ACHN (cell line): ENCODE data around the gene NPHP4.
A peak's percentile ranks its signal among the peaks of the same experiment; 100 is the strongest.
"Not testable (repeated sequence)": the region's sequence is repeated elsewhere in the genome, so short reads cannot be mapped to it uniquely, and the experiment has no call there.

Experiments used
- DNase-seq: peaks from one replicate; pipeline ENCODE4 v3.0.0-alpha.2; 2015
- in situ Hi-C: cut with HindIII; loops from 2 replicates; pipeline ENCODE4 v1.10.0; 2017; ENCODE audit warnings: low sequenced_read_pairs, low pct_ligation_motif_present, low pct_unique_long_range_greater_than_20kb

NPHP4 gene

DNA sequence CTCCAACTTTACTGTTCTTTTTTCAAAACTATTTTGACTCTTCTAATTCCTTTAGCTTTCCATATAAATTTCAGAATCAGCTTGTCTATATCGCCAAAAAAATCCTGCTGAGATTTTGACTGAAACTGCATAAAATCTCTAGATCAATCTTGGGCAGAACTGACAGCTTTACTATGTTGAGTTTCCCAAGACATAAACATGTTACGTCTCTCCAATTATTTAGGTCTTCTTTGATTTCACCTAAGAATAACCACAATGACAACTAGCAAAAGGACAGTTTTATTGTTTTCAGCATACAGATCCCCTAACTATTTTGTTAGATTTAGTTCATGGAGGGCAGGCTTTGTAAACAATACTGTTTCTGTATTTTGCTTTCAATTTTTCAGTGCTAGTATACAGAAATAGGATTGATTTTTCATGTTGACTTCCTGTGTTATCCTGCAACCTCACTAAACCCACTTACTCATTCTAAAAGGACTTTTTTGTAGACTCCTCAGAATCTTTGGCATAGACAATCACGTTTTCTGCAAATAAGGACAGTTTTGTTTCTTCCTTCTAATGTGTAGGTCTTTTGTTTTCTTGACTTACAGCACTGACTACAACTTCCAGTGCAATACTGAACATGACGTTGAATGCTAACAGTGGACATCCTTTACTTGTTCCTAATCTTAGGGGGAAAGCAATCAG, 63.4 kb downstream of the NPHP4 start:
- in situ Hi-C loops = no loop called here
- no peak for DNase-seq

DNA sequence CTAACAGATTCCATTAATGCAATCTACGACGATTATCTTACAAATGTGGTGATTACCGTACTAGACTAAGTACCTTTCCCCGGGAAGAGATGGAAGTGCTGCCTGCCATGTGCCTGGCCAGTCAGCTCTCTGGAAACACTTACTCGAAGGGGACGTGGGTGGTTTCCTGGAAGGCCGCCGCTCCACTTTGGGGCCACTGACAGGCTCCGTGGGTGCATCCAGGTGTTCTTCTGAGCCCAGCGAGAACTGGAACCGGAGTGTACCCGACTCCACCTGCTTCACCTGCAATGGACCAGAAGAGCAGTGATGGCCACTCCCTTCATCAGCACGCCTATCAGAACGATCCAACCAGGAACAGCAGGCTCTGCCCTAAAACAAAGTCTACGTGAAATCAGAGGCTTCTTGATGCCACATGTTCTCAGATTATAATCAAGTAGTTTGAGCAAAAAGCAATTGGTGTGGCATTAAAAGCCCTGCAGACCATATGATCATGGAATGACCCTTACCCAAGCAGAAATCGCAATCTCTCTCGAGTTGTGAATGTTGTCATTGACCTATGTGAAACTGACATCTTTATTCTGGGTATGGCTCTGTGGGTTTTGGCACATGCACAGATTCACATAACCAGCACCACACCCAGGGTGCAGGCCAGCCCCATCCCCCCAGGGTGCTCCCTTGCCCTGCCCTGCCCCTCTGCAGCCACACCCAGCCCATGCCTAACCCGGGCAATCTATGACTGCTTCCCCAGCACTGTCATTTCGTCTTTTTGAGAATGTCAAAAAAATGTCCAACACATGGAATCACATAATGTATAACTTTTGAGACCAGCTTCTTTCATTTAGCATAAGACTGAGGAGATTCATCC, 64.5 kb downstream of the NPHP4 start:
- in situ Hi-C loops = no loop called here
- DNase-seq = no peak

DNA sequence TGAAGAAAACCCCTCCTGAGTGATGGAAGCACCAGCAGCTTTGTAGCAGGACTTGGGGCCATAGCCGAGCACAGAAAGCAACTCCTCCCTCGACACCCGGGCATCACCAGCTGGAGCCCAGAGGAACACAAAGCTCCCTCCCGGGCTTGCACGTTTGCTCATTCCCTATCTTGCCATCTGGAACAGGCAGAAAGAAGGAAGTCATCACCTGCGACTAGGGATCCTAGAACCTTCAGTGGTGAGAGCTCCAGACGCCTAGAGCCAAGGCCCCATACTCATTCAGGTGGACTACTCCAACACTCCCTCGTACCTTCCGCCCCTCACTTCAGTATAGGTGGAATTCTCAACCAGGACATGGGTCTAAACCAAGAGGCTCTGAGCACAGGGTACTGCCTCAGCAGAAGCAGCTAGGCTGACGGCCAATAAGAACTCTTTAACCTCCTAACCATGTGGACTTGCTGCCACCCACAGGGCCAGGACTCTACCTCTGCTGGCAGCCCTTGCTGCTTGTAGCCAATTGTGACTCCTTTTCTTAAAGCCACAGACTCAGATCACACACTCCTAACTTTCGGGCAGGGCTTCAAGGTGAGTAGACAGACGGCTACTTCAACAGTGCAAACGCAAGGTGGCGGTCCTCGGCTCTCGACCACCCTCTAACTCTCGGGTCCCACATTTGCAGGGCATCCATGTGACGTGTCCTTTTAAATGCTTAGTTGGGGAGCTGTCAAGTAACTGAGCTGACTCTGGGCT, 65.4 kb downstream of the NPHP4 start:
- in situ Hi-C loops = no loop called here
- no peak for DNase-seq

DNA sequence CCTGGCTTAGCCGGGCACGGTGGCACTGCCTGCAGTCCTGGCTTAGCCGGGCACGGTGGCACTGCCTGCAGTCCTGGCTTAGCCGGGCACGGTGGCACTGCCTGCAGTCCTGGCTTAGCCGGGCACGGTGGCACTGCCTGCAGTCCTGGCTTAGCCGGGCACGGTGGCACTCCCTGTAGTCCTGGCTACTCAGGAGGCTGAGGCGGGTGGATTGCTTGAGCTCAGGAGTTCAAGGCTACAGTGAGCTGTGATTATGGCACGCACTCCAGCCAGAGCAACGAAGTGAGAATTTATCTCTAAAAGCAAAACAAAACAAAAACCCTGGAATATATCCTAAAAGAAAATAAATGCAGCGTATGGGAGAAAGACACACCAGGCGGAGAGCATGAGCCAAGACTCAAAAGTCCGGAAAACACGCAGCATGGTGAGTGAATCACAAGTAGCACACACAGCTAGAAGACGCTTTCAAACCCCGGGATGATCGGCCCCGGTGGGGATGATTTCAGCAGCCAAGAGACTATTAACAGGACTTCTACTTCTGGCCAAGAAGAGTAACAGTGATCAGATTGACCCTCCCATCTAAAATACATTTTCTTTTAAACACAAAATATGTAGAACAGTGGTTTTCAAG, 69.4 kb downstream of the NPHP4 start:
- in situ Hi-C loops, DNase-seq: not testable (repeated sequence)

DNA sequence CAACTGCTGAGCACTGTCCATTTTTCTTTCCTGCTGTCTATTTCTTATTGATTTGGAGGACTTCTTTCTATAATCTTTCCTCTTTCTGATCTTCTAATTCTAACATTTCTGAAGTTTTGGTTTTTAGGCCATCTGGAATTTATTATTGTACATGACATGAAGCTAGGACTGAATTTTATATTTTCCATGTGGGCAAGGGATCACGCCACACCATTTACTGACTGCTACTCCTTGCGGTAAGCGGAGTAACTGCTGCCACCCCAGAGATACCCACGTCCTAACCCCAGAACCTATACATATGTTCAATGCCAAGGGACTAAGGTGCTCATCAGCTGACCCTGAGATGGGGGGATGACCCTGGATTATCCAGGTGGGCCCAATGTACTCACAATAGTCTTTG, 70.6 kb downstream of the NPHP4 start:
- DNase-seq = no peak
- in situ Hi-C loops = no loop called here

DNA sequence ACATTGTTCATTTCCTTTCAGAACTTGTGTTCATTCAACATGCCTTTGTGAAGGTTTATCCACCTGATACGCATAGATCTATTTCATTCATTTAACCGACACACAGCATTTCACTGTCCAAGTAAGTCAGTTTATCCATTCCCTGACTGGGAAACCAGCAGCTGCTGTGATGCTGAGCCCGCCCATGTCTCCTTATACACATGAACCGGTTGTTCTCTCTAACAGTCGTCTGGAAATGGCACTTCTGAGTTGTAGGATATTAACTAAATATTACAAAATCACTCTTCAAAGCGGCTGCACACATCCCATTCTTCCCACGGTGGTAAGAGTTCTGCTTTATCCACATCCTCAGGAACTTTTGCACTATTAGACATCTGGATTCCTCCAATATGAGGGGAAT, 71.1 kb downstream of the NPHP4 start:
- in situ Hi-C loops = no loop called here
- DNase-seq = no peak

DNA sequence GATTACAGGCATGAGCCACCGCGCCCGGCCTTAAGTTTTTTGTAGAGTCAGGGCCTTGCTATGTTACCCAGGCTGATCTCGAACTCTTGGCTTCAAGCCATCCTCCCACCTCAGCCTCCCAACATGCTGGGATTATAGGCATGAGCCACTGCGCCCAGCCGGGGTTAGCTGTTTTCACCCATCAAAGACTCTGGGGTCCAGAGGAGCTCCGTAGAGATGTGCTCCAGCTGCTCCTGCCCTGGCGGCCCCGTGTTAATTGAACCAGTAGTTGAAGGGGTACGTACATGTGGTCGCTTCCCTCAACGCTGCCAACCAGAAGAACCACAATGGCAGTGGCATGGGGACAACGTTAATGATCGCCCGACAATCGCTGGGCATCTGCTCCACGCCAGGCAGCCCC, 72.0 kb downstream of the NPHP4 start:
- in situ Hi-C loops = no loop called here
- no peak for DNase-seq

DNA sequence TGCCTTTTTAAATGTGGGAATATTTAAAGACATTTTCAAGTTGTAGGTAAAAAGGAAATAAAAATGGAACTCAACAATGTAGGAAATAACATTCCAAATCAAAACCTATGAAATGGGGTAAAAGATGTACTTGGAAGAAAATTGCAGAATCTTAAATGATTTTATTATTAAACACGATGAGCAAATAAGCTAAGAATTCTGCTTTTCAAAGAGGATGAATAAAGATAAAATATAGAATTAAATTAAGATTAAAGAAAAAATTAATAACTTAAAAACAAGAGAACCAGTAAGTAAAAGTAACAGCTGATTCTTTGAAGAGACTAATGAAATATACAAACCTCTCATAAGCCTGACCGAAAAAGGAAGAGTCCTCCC, 74.0 kb downstream of the NPHP4 start:
- no peak for DNase-seq
- in situ Hi-C loops = no loop called here

DNA sequence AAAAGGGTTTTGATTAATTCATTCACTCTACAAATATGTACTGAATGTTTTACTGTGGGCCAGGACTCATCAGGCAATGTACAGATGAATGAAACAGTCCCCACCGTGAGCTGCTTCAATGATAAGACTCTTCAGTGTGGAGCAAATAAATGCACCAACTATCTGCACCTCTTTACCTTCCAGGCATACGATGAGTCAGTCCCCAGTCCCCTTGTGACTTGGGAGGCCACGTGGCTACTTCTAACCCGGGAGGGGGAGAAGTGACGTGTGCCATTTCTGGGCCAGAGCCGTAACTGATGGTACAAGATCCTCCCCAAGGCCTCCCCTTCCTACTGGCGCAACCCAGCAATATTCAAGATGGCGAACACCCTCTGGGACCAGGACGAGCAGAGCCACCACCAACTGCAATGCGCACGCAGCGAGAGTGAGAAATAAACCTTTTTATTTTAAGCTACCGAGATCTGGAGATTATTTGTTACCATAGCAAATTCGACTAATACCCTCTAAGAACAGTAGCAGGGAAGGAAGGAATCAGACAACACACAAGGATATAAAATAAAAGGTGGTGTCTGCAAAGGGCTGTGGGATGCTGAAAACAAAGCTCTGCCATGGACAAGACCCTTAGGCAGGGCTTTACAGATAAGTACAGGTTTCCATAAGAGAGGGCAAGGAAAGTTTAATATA, 74.5 kb downstream of the NPHP4 start:
- in situ Hi-C loops = no loop called here
- DNase-seq = no peak

DNA sequence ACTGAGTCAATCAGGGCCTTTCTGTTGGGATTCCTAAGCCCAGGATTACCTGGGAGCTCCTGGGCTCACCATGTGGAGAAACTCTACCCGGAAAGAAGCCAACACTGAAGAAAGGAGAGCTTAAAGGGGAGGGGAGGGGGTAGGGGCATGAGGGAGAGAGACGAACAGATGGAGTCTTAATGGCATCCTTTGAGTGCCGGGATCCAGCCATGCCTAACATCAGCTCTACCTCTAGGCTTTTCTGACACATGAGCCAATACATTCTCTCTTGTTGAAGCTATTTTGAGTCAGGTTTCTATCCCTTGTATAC, 75.0 kb downstream of the NPHP4 start:
- no peak for DNase-seq
- in situ Hi-C loops = no loop called here

DNA sequence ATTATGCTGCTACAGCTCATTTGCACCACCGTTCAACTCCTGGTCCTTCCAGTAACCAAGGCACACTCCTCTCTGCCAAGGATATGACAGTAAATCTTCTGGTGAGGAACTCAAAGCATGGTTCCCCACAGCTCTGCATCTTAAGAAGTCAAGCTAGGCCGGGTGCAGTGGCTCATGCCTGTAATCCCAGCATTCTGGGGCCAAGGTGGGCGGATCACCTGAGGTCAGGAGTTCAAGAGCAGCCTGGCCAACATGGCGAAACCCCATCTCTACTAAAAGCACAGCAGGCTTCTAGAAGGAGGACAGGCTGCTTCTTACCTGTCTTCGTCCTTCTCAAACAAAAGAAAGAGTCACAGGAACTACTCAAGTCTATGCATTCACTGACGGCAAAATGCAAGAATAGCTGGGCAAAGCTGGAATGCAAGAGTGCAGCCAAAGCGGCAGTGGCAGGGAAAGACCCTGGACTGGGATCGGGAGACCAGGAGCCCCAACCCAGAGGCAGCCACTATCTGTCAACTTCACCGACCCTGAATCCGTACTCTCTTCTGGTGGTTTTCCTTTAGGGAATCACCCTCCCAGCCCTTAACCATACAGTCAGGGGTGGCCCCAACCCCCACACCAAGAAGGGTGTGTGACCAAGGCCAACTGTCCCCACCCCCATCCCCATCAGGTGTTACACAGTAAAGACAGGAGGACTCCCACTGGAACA, 75.5 kb downstream of the NPHP4 start:
- in situ Hi-C loops = no loop called here
- DNase-seq = no peak

DNA sequence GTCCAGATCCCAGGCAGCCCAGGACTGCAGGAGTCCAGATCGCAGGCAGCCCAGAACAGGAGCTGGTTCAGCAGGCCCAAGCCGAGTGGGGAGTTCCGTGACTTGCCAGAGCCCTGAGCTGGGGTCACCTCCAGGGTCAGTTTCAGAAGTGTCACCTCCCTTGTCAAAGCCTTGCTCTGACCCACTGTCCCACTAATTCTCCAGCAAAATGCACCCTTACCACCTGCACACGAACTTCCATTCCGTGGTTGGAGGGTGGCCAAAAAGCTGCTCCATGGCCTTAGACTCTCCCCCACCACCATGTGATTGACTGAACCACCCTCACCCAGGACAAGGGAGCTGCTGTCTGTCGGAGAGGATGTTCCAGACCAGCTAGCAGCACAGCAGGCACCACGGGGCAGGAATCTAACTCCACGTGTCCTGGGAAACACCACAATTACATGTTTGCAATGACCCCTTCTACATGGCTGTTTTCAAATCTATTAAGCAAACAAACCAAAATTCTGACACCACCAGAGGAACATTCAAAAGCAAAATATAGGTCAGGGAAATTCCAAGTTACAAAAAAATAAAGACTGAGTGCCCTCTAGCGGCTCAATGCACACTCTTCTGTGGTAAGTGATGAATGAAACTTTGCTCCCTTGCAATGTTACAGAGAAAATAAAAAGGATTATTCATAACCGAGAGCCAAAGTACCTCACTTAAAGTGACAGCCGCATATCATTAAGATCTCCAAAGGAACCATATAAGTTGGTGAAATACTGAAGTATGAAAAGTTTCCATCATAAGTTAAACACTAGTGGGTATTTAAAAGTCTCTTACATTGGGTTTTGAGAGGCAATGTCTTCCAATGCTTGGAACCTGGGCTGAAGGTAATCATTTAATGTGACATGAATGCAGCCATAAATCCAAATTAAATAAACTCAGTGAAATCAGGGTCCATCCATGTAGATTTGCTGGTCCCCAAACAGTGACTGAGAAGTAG, 76.3 kb downstream of the NPHP4 start:
- peak; percentile 23 for DNase-seq
- in situ Hi-C loops = no loop called here

DNA sequence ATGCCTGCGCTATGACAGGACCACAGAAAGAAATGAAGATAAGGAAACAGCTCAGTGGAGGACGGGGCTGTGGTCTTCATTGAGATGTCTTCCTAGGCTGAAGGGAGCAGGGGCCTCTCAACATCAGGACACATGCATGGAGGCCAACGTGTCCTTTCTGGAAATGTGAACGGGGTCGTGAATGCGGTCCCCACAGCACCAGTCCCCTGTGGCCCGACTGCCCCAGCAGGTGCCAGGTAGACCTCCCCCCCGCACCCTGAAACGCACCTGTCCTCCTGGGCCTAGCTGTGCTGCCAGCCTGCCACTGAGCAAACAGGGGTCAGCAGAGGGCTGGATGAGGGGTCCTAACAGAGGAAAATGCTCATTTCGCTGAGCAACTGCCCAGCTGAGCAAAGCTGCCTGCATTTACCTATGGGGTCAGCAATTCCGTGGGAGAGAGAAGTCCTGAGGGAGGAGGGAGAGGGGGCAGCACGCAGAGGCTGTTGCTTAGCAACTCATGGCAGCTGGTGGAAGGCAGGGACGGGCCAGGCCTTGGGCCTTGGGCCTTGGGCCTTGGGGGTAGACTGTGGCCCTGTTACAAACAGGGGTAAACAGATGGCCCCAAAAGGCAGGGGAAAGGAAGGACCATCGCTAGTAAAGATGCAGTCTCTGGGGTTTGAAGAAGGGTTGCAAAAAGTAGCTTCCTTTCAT, 77.4 kb downstream of the NPHP4 start:
- in situ Hi-C loops = no loop called here
- no peak for DNase-seq

DNA sequence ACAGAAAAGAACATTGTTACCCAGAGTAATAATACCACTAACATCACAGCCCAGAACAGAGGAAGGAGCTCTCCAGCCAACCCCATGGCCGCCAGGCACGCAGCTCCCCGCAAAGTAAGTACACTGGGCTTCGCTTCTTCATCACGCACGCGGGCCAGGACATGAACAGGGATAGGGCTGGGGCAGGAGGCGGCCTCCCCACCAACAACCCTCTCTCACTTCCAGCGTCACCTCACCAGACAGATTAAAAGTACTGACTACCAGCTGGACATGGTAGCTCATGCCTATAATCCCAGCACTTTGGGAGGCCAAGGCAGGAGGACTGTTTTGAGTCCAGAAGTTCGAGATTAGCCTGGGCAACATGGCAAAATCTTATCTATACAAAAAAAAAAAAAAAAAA, 78.3 kb downstream of the NPHP4 start:
- DNase-seq = no peak
- in situ Hi-C loops = no loop called here

DNA sequence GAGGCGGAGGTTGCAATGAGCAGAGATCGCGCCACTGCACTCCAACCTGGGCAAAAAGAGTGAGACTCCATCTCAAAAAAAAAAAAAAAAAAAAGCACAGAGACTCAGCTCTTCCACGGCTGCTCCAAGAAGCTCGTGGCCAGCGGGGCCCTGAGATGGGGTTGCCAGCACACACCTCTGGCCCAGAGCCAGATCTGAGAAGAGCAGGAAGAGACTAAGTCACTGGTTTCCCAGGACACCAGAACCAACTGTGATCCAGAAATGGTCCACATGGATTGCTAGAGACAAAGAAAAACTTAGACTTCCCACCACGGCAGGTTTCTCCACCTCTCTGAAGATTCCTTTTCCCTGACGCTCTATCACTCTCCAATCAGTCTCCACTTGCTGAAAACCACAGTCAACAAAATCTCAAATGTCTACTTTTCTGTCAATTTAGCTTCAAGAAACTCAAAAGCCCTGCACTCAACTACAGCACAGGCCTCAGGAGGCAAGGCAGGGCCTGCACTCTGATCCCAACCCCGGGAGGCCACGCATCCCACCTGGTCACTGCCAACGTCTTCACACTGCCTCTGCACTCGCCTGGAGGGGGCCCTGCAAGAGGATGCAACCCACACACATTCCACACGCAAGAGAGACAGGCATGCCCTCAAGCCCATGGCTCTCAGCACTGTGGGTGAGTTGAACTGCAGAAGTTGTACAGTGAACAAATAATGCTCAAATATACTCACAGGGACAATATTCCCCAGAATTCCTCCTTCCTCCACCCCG, 79.0 kb downstream of the NPHP4 start:
- in situ Hi-C loops = no loop called here
- no peak for DNase-seq

DNA sequence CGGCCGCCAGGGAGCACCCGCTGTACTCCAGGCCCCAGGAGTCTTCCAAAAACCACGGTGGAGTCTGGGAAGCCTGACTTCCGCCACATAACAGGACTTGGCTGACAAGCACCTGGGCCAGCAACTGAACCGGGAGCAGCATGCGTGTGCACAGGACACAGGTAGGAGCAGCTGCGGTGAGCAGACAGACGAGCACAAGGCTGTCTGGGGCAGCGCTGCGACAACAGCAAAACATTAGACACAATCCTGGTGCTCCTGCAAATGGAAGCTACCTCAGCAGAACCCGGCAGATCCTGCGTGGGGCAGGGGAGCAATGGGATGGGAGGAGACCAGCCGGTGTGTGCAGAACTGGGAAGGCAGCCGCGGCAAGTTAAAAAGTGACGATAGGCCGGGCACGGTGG, 80.4 kb downstream of the NPHP4 start:
- in situ Hi-C loops = no loop called here
- no peak for DNase-seq
